ENCODE data around the gene SLC22A1. TPM values are rescaled to one million over a fixed set of nuclear protein-coding genes. Genes with fewer than 3 reads are reported as not detected.

Gene SLC22A1
- total RNA-seq, 5 donors from 2014 or later (not counting 1 experiment from before 2014, with no cell fraction given): 1.0 to 2.7 (median 2.3) TPM

GRCh38 chr6:160101277-160102205, 20.1 kb upstream of the SLC22A1 start:
- peaks cover 57% of the 10 kb centered on the region for H3K36me3 Mint-ChIP-seq
- H3K27me3 ChIP-seq (replicated peaks in 1 of 2; ENCODE audit: control insufficient read depth in 2 of 2, extremely low read depth in 1 of 2, insufficient read depth in 2 of 2, low read length in 1 of 2): no peaks in the 10 kb centered on the region
- H3K4me1 Mint-ChIP-seq: peaks cover 0 to 30% (median 15%) of the 10 kb centered on the region in 3 donors
- CTCF ChIA-PET: interaction anchor here in 1 of 2 donors (0.5 kb wide), 1 partner anchor 356 kb away, joined by 3 read pairs; no protein-coding TSS in a partner anchor
- POLR2A ChIA-PET: no interaction called here
- peak overlapping the region; percentile 34 to 65 for H3K27ac Mint-ChIP-seq
- no peaks in the 10 kb centered on the region for H3K9me3 ChIP-seq
- H3K27me3 Mint-ChIP-seq: no peaks in the 10 kb centered on the region
- no peak overlapping the region for H3K4me3 ChIP-seq (ENCODE audit: control insufficient read depth in 1 of 2, extremely low read depth in 1 of 2, low read length in 1 of 2)
- WGBS (ENCODE audit: insufficient coverage): 83% methylated on average over 17 of the region's 23 CpGs
- H3K9me3 Mint-ChIP-seq: no peaks in the 10 kb centered on the region
- H3K36me3 ChIP-seq (ENCODE audit: control insufficient read depth in 2 of 2, extremely low read depth in 1 of 2, insufficient read depth in 1 of 2, low read length in 1 of 2): peaks cover 16 to 70% of the 10 kb centered on the region in 2 donors
- no peak overlapping the region for H3K4me3 Mint-ChIP-seq
- no peak overlapping the region for H3K27ac ChIP-seq (ENCODE audit: low read length)
- no peak for DNase-seq
- peak in 1 of 4 experiments; percentile 12 for ATAC-seq (replicated peaks in 1 of 4)
- H3K4me1 ChIP-seq (ENCODE audit: control insufficient read depth in 1 of 2, extremely low read depth in 1 of 2, insufficient read depth in 2 of 2, low read length in 2 of 2): no peaks in the 10 kb centered on the region

GRCh38 chr6:160102399-160102798, 19.2 kb upstream of the SLC22A1 start:
- ATAC-seq (replicated peaks in 1 of 4): no peak
- H3K36me3 Mint-ChIP-seq: peaks cover 55% of the 10 kb centered on the region
- Histone ChIP-seq H3K27me3 (replicated peaks in 1 of 2; ENCODE audit: control insufficient read depth in 2 of 2, extremely low read depth in 1 of 2, insufficient read depth in 2 of 2, low read length in 1 of 2) (no peaks in the 10 kb centered on the region), H3K4me3 (ENCODE audit: control insufficient read depth in 1 of 2, extremely low read depth in 1 of 2, low read length in 1 of 2) (no peak overlapping the region), H3K36me3 (ENCODE audit: control insufficient read depth in 2 of 2, extremely low read depth in 1 of 2, insufficient read depth in 1 of 2, low read length in 1 of 2) (peaks cover 16 to 69% of the 10 kb centered on the region in 2 donors), H3K9me3 (no peaks in the 10 kb centered on the region), H3K4me1 (ENCODE audit: control insufficient read depth in 1 of 2, extremely low read depth in 1 of 2, insufficient read depth in 2 of 2, low read length in 2 of 2) (no peaks in the 10 kb centered on the region), H3K27ac (ENCODE audit: low read length) (no peak overlapping the region)
- no peak overlapping the region for H3K27ac Mint-ChIP-seq
- no peak for DNase-seq
- H3K9me3 Mint-ChIP-seq: no peaks in the 10 kb centered on the region
- ChIA-PET CTCF (interaction anchor here in 1 of 2 donors (0.5 to 1.1 kb wide), 2 partner anchors 352 to 355 kb away, joined by 3 read pairs; no protein-coding TSS in a partner anchor), POLR2A (no interaction called here)
- 98% methylated on average over 15 of the region's 16 CpGs for WGBS (ENCODE audit: insufficient coverage)
- peaks cover 0 to 30% (median 15%) of the 10 kb centered on the region in 3 donors for H3K4me1 Mint-ChIP-seq
- H3K27me3 Mint-ChIP-seq: no peaks in the 10 kb centered on the region
- no peak overlapping the region for H3K4me3 Mint-ChIP-seq

GRCh38 chr6:160102956-160103824, 18.4 kb upstream of the SLC22A1 start:
- no peaks in the 10 kb centered on the region for H3K9me3 Mint-ChIP-seq
- CTCF ChIA-PET: interaction anchor here in 1 of 2 donors (1.1 kb wide), 1 partner anchor 351 kb away, joined by 3 read pairs; no protein-coding TSS in a partner anchor
- peak in 6 of 35 experiments; percentile 3 to 37 (median 8) for DNase-seq
- no peak overlapping the region for H3K4me3 Mint-ChIP-seq
- peaks cover 16 to 63% of the 10 kb centered on the region in 2 donors for H3K36me3 ChIP-seq (ENCODE audit: control insufficient read depth in 2 of 2, extremely low read depth in 1 of 2, insufficient read depth in 1 of 2, low read length in 1 of 2)
- no peaks in the 10 kb centered on the region for H3K9me3 ChIP-seq
- no peak overlapping the region for H3K27ac Mint-ChIP-seq
- ATAC-seq (replicated peaks in 1 of 4): no peak
- H3K36me3 Mint-ChIP-seq: peaks cover 55% of the 10 kb centered on the region
- H3K27ac ChIP-seq (ENCODE audit: low read length): no peak overlapping the region
- H3K27me3 ChIP-seq (replicated peaks in 1 of 2; ENCODE audit: control insufficient read depth in 2 of 2, extremely low read depth in 1 of 2, insufficient read depth in 2 of 2, low read length in 1 of 2): no peaks in the 10 kb centered on the region
- no peaks in the 10 kb centered on the region for H3K27me3 Mint-ChIP-seq
- peaks cover 5 to 33% (median 19%) of the 10 kb centered on the region in 3 donors for H3K4me1 Mint-ChIP-seq
- 98% methylated on average over 7 of the region's 14 CpGs for WGBS (ENCODE audit: insufficient coverage)
- POLR2A ChIA-PET: no interaction called here
- no peaks in the 10 kb centered on the region for H3K4me1 ChIP-seq (ENCODE audit: control insufficient read depth in 1 of 2, extremely low read depth in 1 of 2, insufficient read depth in 2 of 2, low read length in 2 of 2)
- no peak overlapping the region for H3K4me3 ChIP-seq (ENCODE audit: control insufficient read depth in 1 of 2, extremely low read depth in 1 of 2, low read length in 1 of 2)

GRCh38 chr6:160103825-160104100, 17.9 kb upstream of the SLC22A1 start:
- Mint-ChIP-seq H3K27ac (no peak overlapping the region), H3K27me3 (no peaks in the 10 kb centered on the region), H3K36me3 (peaks cover 54% of the 10 kb centered on the region), H3K4me1 (peaks cover 11 to 33% (median 20%) of the 10 kb centered on the region in 3 donors), H3K9me3 (no peaks in the 10 kb centered on the region), H3K4me3 (no peak overlapping the region)
- no peaks in the 10 kb centered on the region for H3K27me3 ChIP-seq (replicated peaks in 1 of 2; ENCODE audit: control insufficient read depth in 2 of 2, extremely low read depth in 1 of 2, insufficient read depth in 2 of 2, low read length in 1 of 2)
- H3K36me3 ChIP-seq (ENCODE audit: control insufficient read depth in 2 of 2, extremely low read depth in 1 of 2, insufficient read depth in 1 of 2, low read length in 1 of 2): peaks cover 16 to 59% of the 10 kb centered on the region in 2 donors
- H3K4me3 ChIP-seq (ENCODE audit: control insufficient read depth in 1 of 2, extremely low read depth in 1 of 2, low read length in 1 of 2): no peak overlapping the region
- ATAC-seq (replicated peaks in 1 of 4) (no peak), DNase-seq (no peak)
- ChIA-PET CTCF (no interaction called here), POLR2A (no interaction called here)
- no peak overlapping the region for H3K27ac ChIP-seq (ENCODE audit: low read length)
- H3K4me1 ChIP-seq (ENCODE audit: control insufficient read depth in 1 of 2, extremely low read depth in 1 of 2, insufficient read depth in 2 of 2, low read length in 2 of 2): no peaks in the 10 kb centered on the region
- WGBS (ENCODE audit: insufficient coverage): 97% methylated on average over 4 of the region's 7 CpGs
- H3K9me3 ChIP-seq: no peaks in the 10 kb centered on the region

- no peak for ATAC-seq (replicated peaks in 1 of 4)
- ChIA-PET POLR2A (no interaction called here), CTCF (interaction anchor here in 1 of 2 donors (0.9 kb wide), 1 partner anchor 19 kb away, joined by 3 read pairs; no protein-coding TSS in a partner anchor)
- WGBS (ENCODE audit: insufficient coverage): 93% methylated on average over 9 of the region's 20 CpGs
- no peaks in the 10 kb centered on the region for H3K9me3 Mint-ChIP-seq
- Histone ChIP-seq H3K4me3 (ENCODE audit: control insufficient read depth in 1 of 2, extremely low read depth in 1 of 2, low read length in 1 of 2) (no peak overlapping the region), H3K9me3 (no peaks in the 10 kb centered on the region), H3K4me1 (ENCODE audit: control insufficient read depth in 1 of 2, extremely low read depth in 1 of 2, insufficient read depth in 2 of 2, low read length in 2 of 2) (no peaks in the 10 kb centered on the region), H3K27ac (ENCODE audit: low read length) (no peak overlapping the region), H3K36me3 (ENCODE audit: control insufficient read depth in 2 of 2, extremely low read depth in 1 of 2, insufficient read depth in 1 of 2, low read length in 1 of 2) (peaks cover 16 to 56% of the 10 kb centered on the region in 2 donors), H3K27me3 (replicated peaks in 1 of 2; ENCODE audit: control insufficient read depth in 2 of 2, extremely low read depth in 1 of 2, insufficient read depth in 2 of 2, low read length in 1 of 2) (no peaks in the 10 kb centered on the region)
- no peaks in the 10 kb centered on the region for H3K27me3 Mint-ChIP-seq
- peaks cover 18 to 27% (median 19%) of the 10 kb centered on the region in 3 donors for H3K4me1 Mint-ChIP-seq
- no peak for DNase-seq
- H3K36me3 Mint-ChIP-seq: peaks cover 54% of the 10 kb centered on the region
- no peak overlapping the region for H3K4me3 Mint-ChIP-seq
- H3K27ac Mint-ChIP-seq: no peak overlapping the region
These were observed 16.6 kb upstream of the SLC22A1 start for GRCh38 chr6:160104821-160105517.

- Histone ChIP-seq H3K4me3 (ENCODE audit: control insufficient read depth in 1 of 2, extremely low read depth in 1 of 2, low read length in 1 of 2) (no peak overlapping the region), H3K4me1 (ENCODE audit: control insufficient read depth in 1 of 2, extremely low read depth in 1 of 2, insufficient read depth in 2 of 2, low read length in 2 of 2) (no peaks in the 10 kb centered on the region), H3K27me3 (replicated peaks in 1 of 2; ENCODE audit: control insufficient read depth in 2 of 2, extremely low read depth in 1 of 2, insufficient read depth in 2 of 2, low read length in 1 of 2) (no peaks in the 10 kb centered on the region), H3K36me3 (ENCODE audit: control insufficient read depth in 2 of 2, extremely low read depth in 1 of 2, insufficient read depth in 1 of 2, low read length in 1 of 2) (peaks cover 16 to 57% of the 10 kb centered on the region in 2 donors), H3K27ac (ENCODE audit: low read length) (no peak overlapping the region), H3K9me3 (no peaks in the 10 kb centered on the region)
- DNase-seq (no peak), ATAC-seq (replicated peaks in 1 of 4) (no peak)
- Mint-ChIP-seq H3K4me1 (peaks cover 19 to 26% (median 20%) of the 10 kb centered on the region in 3 donors), H3K9me3 (no peaks in the 10 kb centered on the region), H3K27me3 (no peaks in the 10 kb centered on the region), H3K27ac (no peak overlapping the region), H3K36me3 (peaks cover 56% of the 10 kb centered on the region), H3K4me3 (no peak overlapping the region)
- CTCF ChIA-PET: no interaction called here
- 91% methylated on average over 9 of the region's 14 CpGs for WGBS (ENCODE audit: insufficient coverage)
- POLR2A ChIA-PET: no interaction called here
These were observed 15.6 kb upstream of the SLC22A1 start for GRCh38 chr6:160106010-160106409.
